GM12873 (cell line): Measurements from ENCODE around the gene PNMA6E.

Source experiments
- CTCF ChIP-seq: IDR thresholded peaks from 2 replicates; pipeline ENCODE4 v1.5.1; 2012; ENCODE audit warnings: low read depth, mild to moderate bottlenecking, moderate library complexity, low read length, control low read depth; ENCODE audit not compliant: insufficient read depth; ENCODE audit errors: missing control alignments

PNMA6E gene

GRCh38 chrX:153446950-153447580 lies 45.9 kb upstream of the PNMA6E start:
- no peak for TF ChIP-seq CTCF

GRCh38 chrX:153446636-153446936 lies 45.4 kb upstream of the PNMA6E start:
- no peak for TF ChIP-seq CTCF

GRCh38 chrX:153445856-153446635 lies 44.9 kb upstream of the PNMA6E start, which contains the start of gene TREX2:
Gene TREX2, minus strand, starts transcription at chrX:153446056. Its CDS starts 626 bp downstream, at chrX:153445430.
- TF ChIP-seq CTCF, result no peak

- TF ChIP-seq CTCF, result no peak
These were observed 44.1 kb upstream of the PNMA6E start for GRCh38 chrX:153445106-153445855.

- no peak for TF ChIP-seq CTCF
These were observed 43.3 kb upstream of the PNMA6E start for GRCh38 chrX:153444333-153445011.

- no peak for TF ChIP-seq CTCF
These were observed 42.6 kb upstream of the PNMA6E start for GRCh38 chrX:153443476-153444332.
